Anterior cingulate cortex (tissue), 58 donors: ENCODE data around the gene FAHD2B.
"Not testable (repeated sequence)": the region's sequence is repeated elsewhere in the genome, so short reads cannot be mapped to it uniquely, and the experiment has no call there.

Source experiments
- DNase-seq, 58 donors: peaks; one replicate each; lab custom pipeline; 2025; lab: John Stamatoyannopoulos, UW

The FAHD2B gene

GRCh38 chr2:97068722-97069121 is 26.0 kb downstream of the FAHD2B start:
- DNase-seq: not testable (repeated sequence)

DNA sequence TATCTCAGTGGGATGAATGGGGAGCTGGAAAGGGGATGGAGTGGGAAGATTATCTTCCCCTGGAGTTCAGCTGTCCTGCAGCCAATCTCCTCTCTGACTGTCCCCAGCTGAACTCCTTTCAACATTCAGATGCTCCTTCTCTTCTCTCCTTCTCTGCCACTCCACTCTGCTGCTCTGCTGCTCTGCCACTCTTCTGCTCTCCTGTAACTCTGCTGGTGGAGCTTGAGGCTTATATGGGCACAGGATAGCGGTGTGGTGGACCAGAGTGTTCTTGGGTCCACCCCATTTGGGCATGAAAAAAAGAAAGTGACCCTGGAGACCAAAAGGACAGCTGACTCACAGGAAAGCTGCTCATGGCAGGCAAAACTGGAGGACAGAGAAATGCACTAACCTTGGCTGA is 26.6 kb downstream of the FAHD2B start:
- no peak for DNase-seq

GRCh38 chr2:97067279-97068004 is 27.2 kb downstream of the FAHD2B start:
- no peak for DNase-seq

DNA sequence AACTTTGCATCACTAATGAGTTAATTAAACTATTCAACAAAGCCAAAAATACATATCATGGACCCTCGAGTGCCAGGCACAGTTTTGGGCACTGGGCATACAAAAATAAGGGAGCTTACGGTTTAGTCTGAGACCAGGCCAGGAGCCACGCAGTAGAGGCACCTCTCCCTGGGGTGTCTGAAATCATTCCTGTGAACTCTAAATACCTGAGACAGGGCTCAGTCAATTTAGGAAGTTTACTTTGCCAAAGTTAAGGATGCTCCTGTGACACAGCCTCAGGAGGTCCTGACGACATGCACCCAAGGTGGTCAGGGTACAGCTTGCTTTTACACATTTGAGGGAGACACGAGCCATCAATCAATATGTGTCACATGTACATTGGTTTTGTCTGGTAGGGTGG is 28.7 kb downstream of the FAHD2B start:
- DNase-seq: not testable (repeated sequence)

- DNase-seq: not testable (repeated sequence)
Observed at GRCh38 chr2:97062020-97062419, 32.7 kb downstream of the FAHD2B start.

GRCh38 chr2:97059782-97060181 is 34.9 kb downstream of the FAHD2B start:
- DNase-seq: not testable (repeated sequence)

DNA sequence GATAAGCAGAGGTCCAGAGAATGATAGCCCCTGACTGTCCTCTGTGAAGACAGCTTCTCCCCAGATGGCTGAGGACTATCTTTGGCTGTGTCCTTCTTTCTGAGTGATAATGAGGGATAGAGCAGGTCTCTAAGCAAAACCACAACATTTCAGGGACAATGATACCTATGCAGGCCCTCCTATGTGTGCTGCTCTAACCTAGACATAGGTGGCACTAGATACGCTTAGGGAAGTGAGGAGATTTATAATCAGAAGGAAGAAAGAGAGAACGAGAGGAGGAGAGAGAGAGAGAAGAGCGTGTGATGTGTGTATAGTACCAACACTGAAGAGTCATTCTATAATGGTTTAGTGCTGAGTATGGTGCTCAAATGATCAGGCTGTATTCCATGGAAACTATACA is 38.5 kb downstream of the FAHD2B start:
- not testable (repeated sequence) for DNase-seq

DNA sequence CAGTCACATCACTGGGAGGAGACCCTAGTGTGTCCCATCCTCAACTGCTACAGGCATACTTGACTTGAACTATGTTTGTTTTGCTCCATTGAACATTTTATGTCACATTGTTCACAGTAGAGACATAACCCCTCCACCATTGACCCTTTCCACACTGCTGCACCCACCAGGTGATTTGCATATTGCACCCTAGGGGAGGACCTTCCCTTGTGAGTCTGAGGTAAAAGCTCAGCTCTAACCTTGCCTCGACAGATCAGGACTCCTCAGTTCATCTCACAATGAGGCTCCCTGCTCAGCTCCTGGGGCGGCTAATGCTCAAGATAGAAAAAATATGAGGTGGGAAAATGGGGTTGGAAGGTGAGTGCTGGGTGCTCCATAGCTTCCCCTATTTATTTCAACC is 44.6 kb downstream of the FAHD2B start:
- DNase-seq: not testable (repeated sequence)

GRCh38 chr2:97048448-97048847 is 46.2 kb downstream of the FAHD2B start:
- DNase-seq: not testable (repeated sequence)

DNA sequence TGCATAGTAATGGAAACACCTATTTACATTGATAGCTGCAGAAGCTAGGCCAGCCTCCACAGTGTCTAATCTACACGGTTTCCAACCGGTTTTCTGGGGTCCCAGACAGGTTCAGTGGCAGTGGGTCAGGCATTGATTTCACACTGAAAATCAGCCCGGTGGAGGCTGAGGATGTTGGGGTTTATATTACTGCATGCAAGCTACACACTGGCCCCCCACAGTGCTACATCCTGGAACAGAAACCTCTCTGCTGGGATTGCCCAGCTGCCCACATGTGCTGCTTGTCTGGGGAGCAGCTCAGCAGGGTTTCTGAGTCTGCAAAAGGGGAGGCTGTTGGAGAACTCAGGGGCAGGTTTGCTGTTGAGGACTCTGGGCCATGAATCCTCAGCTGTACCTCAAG is 48.0 kb downstream of the FAHD2B start:
- DNase-seq: not testable (repeated sequence)

DNA sequence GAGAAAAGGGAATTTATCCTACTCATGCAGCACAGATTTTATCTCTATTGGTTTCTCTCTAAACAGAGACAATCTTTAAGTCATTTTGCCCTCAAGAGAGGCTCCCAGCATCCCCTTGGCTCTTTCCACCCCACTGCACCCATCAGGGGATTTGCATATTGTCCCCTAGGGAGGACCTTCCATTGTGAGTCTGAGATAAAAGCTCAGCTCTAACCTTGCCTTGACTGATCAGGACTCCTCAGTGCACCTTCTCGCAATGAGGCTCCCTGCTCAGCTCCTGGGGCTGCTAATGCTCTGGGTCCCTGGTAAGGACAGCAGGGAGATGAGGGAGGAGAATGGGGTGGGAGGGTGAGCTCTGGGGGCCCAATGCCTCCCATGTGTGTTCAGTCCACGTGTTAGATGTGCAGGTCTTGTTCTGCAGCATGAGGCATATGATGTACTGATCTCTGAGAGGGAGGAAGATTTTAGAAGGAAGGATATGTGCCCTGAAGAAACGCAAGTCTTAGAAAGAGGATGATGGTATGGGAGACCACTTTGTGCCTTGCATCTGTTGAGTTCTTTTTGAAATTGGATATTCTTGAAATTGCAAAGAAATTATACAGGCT is 48.7 kb downstream of the FAHD2B start:
- DNase-seq: not testable (repeated sequence)
